Measurements from ENCODE around the gene PPA1. TPM values are rescaled to one million over a fixed set of nuclear protein-coding genes. Genes with fewer than 3 reads are reported as not detected.

The PPA1 gene
- polyA plus RNA-seq, 1 donor (not counting 4 experiments of a cell fraction or from before 2014, with no cell fraction given): 324 TPM

GRCh38 chr10:70192326-70192968, 40.8 kb downstream of the PPA1 start:
- Histone ChIP-seq H3K27ac (ENCODE audit: control insufficient read depth, insufficient read depth, low read length) (peak overlapping the region; percentile 83), H3K9ac (ENCODE audit: control insufficient read depth, extremely low read depth, insufficient read depth, low read length) (peak overlapping the region; percentile 67), H3K4me2 (ENCODE audit: control insufficient read depth, extremely low read depth, insufficient read depth, low read depth, low read length) (peak overlapping the region; percentile 66), H3K9me1 (ENCODE audit: control insufficient read depth, extremely low read depth, insufficient read depth, low read length) (no peaks in the 10 kb centered on the region), H3K27me3 (ENCODE audit: control insufficient read depth, extremely low read depth, insufficient read depth, low read length) (no peaks in the 10 kb centered on the region), H3K4me1 (ENCODE audit: control insufficient read depth, extremely low read depth, insufficient read depth, low read length) (peaks cover 31% of the 10 kb centered on the region), H3K79me2 (ENCODE audit: control insufficient read depth, insufficient read depth, low read length) (no peaks in the 10 kb centered on the region), H4K20me1 (ENCODE audit: control insufficient read depth, extremely low read depth, insufficient read depth, low read length) (no peaks in the 10 kb centered on the region), H3K36me3 (ENCODE audit: control insufficient read depth in 2 of 2, extremely low read depth in 1 of 2, insufficient read depth in 2 of 2, low read length in 2 of 2) (peaks cover 0 to 4% of the 10 kb centered on the region in 2 experiments), H2AFZ (ENCODE audit: control insufficient read depth, low read length) (no peak overlapping the region), H3K9me3 (ENCODE audit: control insufficient read depth, low read depth, low read length) (no peaks in the 10 kb centered on the region), H3K4me3 (ENCODE audit: control insufficient read depth in 2 of 3, extremely low read depth in 1 of 3, insufficient read depth in 2 of 3, low read depth in 1 of 3, low read length in 3 of 3) (no peak overlapping the region)
- peak; percentile 25 for DNase-seq (ENCODE audit: low read depth, low spot score)
- dilution Hi-C loops (cut with MboI; ENCODE audit: extremely low pct_ligation_motif_present, low sequenced_read_pairs): no loop called here
- peak; percentile 55 for FAIRE-seq
- TF ChIP-seq CTCF (optimal IDR thresholded peaks at IDR 0.05 in 1 of 3, IDR thresholded peaks at IDR 0.05 in 1 of 3, conservative IDR thresholded peaks at IDR 0.05 in 1 of 3; ENCODE audit: extremely low read depth in 1 of 3, insufficient read depth in 2 of 3, low read length in 3 of 3) (no peak), EZH2 (IDR thresholded peaks at IDR 0.05; ENCODE audit: low read length) (no peak)

- DNase-seq (ENCODE audit: low read depth, low spot score): peak; percentile 40
- H3K9ac ChIP-seq (ENCODE audit: control insufficient read depth, extremely low read depth, insufficient read depth, low read length): no peak overlapping the region
- no peaks in the 10 kb centered on the region for H3K36me3 ChIP-seq (ENCODE audit: control insufficient read depth in 2 of 2, extremely low read depth in 1 of 2, insufficient read depth in 2 of 2, low read length in 2 of 2)
- H3K4me2 ChIP-seq (ENCODE audit: control insufficient read depth, extremely low read depth, insufficient read depth, low read depth, low read length): peak overlapping the region; percentile 66
- peak; percentile 32 for FAIRE-seq
- H3K4me1 ChIP-seq (ENCODE audit: control insufficient read depth, extremely low read depth, insufficient read depth, low read length): peaks cover 31% of the 10 kb centered on the region
- no peaks in the 10 kb centered on the region for H3K79me2 ChIP-seq (ENCODE audit: control insufficient read depth, insufficient read depth, low read length)
- H3K9me3 ChIP-seq (ENCODE audit: control insufficient read depth, low read depth, low read length): no peaks in the 10 kb centered on the region
- H4K20me1 ChIP-seq (ENCODE audit: control insufficient read depth, extremely low read depth, insufficient read depth, low read length): no peaks in the 10 kb centered on the region
- H3K4me3 ChIP-seq (ENCODE audit: control insufficient read depth in 2 of 3, extremely low read depth in 1 of 3, insufficient read depth in 2 of 3, low read depth in 1 of 3, low read length in 3 of 3): no peak overlapping the region
- H3K9me1 ChIP-seq (ENCODE audit: control insufficient read depth, extremely low read depth, insufficient read depth, low read length): no peaks in the 10 kb centered on the region
- H3K27ac ChIP-seq (ENCODE audit: control insufficient read depth, insufficient read depth, low read length): peak overlapping the region; percentile 83
- dilution Hi-C loops (cut with MboI; ENCODE audit: extremely low pct_ligation_motif_present, low sequenced_read_pairs): no loop called here
- H2AFZ ChIP-seq (ENCODE audit: control insufficient read depth, low read length): no peak overlapping the region
- no peak for TF ChIP-seq CTCF (optimal IDR thresholded peaks at IDR 0.05 in 1 of 3, IDR thresholded peaks at IDR 0.05 in 1 of 3, conservative IDR thresholded peaks at IDR 0.05 in 1 of 3; ENCODE audit: extremely low read depth in 1 of 3, insufficient read depth in 2 of 3, low read length in 3 of 3)
- no peak for TF ChIP-seq EZH2 (IDR thresholded peaks at IDR 0.05; ENCODE audit: low read length)
- no peaks in the 10 kb centered on the region for H3K27me3 ChIP-seq (ENCODE audit: control insufficient read depth, extremely low read depth, insufficient read depth, low read length)
Measured at GRCh38 chr10:70191972-70192305, 41.3 kb downstream of the PPA1 start.

Measured in keratinocyte (primary cell).